MCF 10A (cell line): ENCODE results near the gene CCSER2. TPM values are rescaled to one million over a fixed set of nuclear protein-coding genes. Genes with fewer than 3 reads are reported as not detected.

Source experiments
- BruUV-seq: library from RNA; stranded (reverse); fragments of 400-500 nt; replicated peaks from 2 replicates; lab custom pipeline; 2021; lab: Mats Ljungman, UMichigan
- CTCF ChIA-PET: fragments of 300-600 bp; sonication (Branson Sonifier 250); formaldehyde crosslinking; extraction: SDS; loops from one replicate; lab custom pipeline; 2021; ENCODE audit warnings: antibody characterized with exemption, inconsistent platforms; lab: Yijun Ruan, JAX
- POLR2A ChIA-PET: fragments of 300-600, 350-650 bp; sonication (Branson Sonifier 250); formaldehyde crosslinking; extraction: SDS; loops from one replicate; lab custom pipeline; 2020; ENCODE audit warnings: antibody characterized with exemption, inconsistent platforms; lab: Yijun Ruan, JAX
- DNase-seq: peaks from one replicate; pipeline ENCODE4 v3.0.0-alpha.2; 2018; ENCODE audit not compliant: unreplicated experiment
- H3K27ac Mint-ChIP-seq: one replicate; pipeline ENCODE4 v1.8.0; 2022; ENCODE audit warnings: mild to moderate bottlenecking, low read depth, mixed read lengths; ENCODE audit not compliant: unreplicated experiment
- H3K27me3 Mint-ChIP-seq: one replicate; pipeline ENCODE4 v1.8.0; 2022; ENCODE audit warnings: mixed read lengths; ENCODE audit not compliant: insufficient read depth, unreplicated experiment
- H3K36me3 Mint-ChIP-seq: one replicate; pipeline ENCODE4 v1.8.0; 2022; ENCODE audit warnings: mild to moderate bottlenecking, moderate library complexity, mixed read lengths; ENCODE audit not compliant: insufficient read depth, unreplicated experiment
- H3K4me1 Mint-ChIP-seq: one replicate; pipeline ENCODE4 v1.8.0; 2022; ENCODE audit warnings: mixed read lengths; ENCODE audit not compliant: insufficient read depth, unreplicated experiment
- H3K4me3 Mint-ChIP-seq: one replicate; pipeline ENCODE4 v1.8.0; 2022; ENCODE audit warnings: mild to moderate bottlenecking, moderate library complexity, mixed read lengths; ENCODE audit not compliant: unreplicated experiment
- H3K9me3 Mint-ChIP-seq: one replicate; pipeline ENCODE4 v1.8.0; 2022; ENCODE audit warnings: mixed read lengths; ENCODE audit not compliant: unreplicated experiment
- intact Hi-C: fragments of 100-400 bp; cut with micrococcal nuclease; formaldehyde crosslinking; loops from 2 replicates; pipeline ENCODE4 v1.14.1; 2022
- total RNA-seq: library from RNA; stranded (reverse); gene quantifications from 2 replicates; pipeline ENCODE4 v1.2.3, GENCODE V29; 2022
- TF ChIP-seq, protein P1 (sequence below): fragments of 200-600 bp; IDR thresholded peaks from one replicate; pipeline ENCODE4 v1.8.0; 2022; ENCODE audit warnings: antibody characterized with exemption, mild to moderate bottlenecking; ENCODE audit not compliant: unreplicated experiment

The CCSER2 gene
- total RNA-seq, 1 experiment from 2014 or later, result 70.0 TPM

DNA sequence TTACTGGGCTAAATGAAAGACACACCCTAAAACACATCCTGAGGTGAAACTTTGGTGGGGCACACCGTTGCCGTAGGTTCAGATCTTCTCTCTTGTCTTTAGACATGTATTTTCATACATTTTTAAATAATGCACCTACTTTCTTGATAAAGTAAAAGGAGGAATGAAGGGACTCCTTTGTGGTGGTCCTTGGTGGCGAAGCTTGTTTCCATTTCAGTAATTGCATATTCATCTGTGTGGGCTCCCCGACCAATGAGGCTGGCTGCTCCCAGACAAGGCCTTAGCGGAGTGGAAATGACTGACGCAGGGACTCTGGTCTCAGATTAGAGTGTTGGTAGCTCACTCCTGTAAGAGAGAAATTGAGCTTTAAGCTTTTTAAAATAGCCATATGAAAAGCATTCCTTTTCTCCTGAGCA, 815 bp downstream of the CCSER2 start:
- POLR2A ChIA-PET, result interaction anchor here (0.7 to 2.0 kb wide), 9 partner anchors 9 to 223 kb away, joined by 3 to 6 read pairs (median 4); no protein-coding TSS in a partner anchor
- TSS peak; percentile 48 for BruUV-seq

DNA sequence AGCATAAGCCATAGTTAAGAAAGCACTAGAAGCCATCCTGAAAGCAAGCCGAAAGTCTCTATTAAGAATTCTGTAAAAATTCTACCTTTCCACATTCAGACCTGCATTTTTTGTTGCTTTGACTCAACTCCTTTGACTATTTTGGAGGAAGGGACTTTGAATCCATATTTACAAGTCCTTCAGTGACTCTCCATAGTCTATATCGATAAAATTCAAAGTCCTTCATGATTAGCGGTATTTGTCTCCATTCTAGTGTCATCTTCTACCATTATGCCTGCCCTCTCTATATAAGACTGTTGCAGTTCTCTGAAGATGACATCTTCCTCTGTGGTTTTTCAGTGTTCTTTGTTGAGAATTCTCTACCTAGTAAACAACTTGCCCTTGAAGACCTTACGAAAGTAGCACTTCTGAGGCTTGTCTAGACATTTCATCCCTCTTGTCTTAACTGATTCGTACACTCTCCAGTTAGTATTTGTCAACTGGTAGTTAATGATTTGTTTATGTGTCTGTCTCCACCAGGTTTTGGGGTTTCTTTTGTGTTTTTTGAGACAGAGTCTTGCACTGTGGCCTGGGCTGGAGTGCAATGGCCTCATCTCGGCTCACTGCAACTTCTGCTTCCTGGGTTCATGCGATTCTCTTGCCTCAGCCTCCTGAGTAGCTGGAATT, 1.7 kb downstream of the CCSER2 start:
- no peak for DNase-seq
- intact Hi-C loops, result loop anchor here (5.0 kb wide), 1 partner anchor 63 kb away; no protein-coding TSS in a partner anchor
- H3K27me3 Mint-ChIP-seq, result no peaks in the 10 kb centered on the region
- no peaks in the 10 kb centered on the region for H3K9me3 Mint-ChIP-seq
- TF ChIP-seq, protein P1, sequence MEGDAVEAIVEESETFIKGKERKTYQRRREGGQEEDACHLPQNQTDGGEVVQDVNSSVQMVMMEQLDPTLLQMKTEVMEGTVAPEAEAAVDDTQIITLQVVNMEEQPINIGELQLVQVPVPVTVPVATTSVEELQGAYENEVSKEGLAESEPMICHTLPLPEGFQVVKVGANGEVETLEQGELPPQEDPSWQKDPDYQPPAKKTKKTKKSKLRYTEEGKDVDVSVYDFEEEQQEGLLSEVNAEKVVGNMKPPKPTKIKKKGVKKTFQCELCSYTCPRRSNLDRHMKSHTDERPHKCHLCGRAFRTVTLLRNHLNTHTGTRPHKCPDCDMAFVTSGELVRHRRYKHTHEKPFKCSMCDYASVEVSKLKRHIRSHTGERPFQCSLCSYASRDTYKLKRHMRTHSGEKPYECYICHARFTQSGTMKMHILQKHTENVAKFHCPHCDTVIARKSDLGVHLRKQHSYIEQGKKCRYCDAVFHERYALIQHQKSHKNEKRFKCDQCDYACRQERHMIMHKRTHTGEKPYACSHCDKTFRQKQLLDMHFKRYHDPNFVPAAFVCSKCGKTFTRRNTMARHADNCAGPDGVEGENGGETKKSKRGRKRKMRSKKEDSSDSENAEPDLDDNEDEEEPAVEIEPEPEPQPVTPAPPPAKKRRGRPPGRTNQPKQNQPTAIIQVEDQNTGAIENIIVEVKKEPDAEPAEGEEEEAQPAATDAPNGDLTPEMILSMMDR, result no peak
- BruUV-seq, result no TSS peak
- H3K4me3 Mint-ChIP-seq, result peak overlapping the region; percentile 86
- H3K4me1 Mint-ChIP-seq, result peaks cover 28% of the 10 kb centered on the region
- no peaks in the 10 kb centered on the region for H3K36me3 Mint-ChIP-seq
- ChIA-PET POLR2A (interaction anchor here (0.7 to 2.0 kb wide), 6 partner anchors 8 to 188 kb away, joined by 3 to 6 read pairs (median 4); no protein-coding TSS in a partner anchor), CTCF (interaction anchor here (0.6 to 2.0 kb wide), 6 partner anchors 24 to 964 kb away, joined by 3 to 6 read pairs (median 4); no protein-coding TSS in a partner anchor)
- H3K27ac Mint-ChIP-seq, result peak overlapping the region; percentile 93

More for the DNA sequence above, 815 bp downstream of the CCSER2 start:
- H3K9me3 Mint-ChIP-seq, result no peaks in the 10 kb centered on the region
- H3K27ac Mint-ChIP-seq, result peak overlapping the region; percentile 93
- H3K4me3 Mint-ChIP-seq, result peak overlapping the region; percentile 86
- H3K27me3 Mint-ChIP-seq, result no peaks in the 10 kb centered on the region
- intact Hi-C loops, result loop anchor here (5.0 kb wide), 1 partner anchor 62 kb away; no protein-coding TSS in a partner anchor
- DNase-seq, result peak; percentile 48
- TF ChIP-seq, protein P1, result no peak
- CTCF ChIA-PET, result interaction anchor here (1.0 to 2.0 kb wide), 5 partner anchors 24 to 211 kb away, joined by 3 to 6 read pairs (median 5); no protein-coding TSS in a partner anchor
- H3K36me3 Mint-ChIP-seq, result no peaks in the 10 kb centered on the region
- peaks cover 27% of the 10 kb centered on the region for H3K4me1 Mint-ChIP-seq

DNA sequence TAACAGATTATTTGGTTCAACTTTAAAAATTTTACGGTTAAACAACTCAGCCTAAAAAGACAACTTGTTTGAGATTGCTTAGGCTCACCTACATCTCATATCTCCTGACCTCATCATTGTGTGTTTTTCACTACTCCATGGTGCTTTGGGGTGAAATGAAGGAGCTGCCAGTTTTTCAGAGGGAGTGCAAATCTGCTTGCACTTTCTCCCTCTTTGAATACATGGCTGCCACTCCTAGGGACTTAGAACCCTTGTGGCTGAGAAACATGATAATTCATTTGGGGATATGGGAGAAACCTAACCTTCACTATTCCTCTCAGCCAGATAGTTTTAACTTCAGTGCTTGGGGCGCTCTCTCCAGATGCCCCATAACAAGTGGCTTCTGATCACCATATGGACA, 2.7 kb downstream of the CCSER2 start:
- intact Hi-C loops, result no loop called here
- Mint-ChIP-seq H3K27ac (no peak overlapping the region), H3K36me3 (no peaks in the 10 kb centered on the region), H3K4me3 (no peak overlapping the region), H3K27me3 (no peaks in the 10 kb centered on the region), H3K9me3 (no peaks in the 10 kb centered on the region), H3K4me1 (peaks cover 28% of the 10 kb centered on the region)
- TF ChIP-seq, protein P1, result no peak
- ChIA-PET CTCF (no interaction called here), POLR2A (interaction anchor here (1.0 kb wide), 1 partner anchor 30 kb away, joined by 3 read pairs; no protein-coding TSS in a partner anchor)
- no peak for DNase-seq
- BruUV-seq, result no TSS peak

- intact Hi-C loops, result no loop called here
- TF ChIP-seq, protein P1, result no peak
- no TSS peak for BruUV-seq
- Mint-ChIP-seq H3K27ac (no peak overlapping the region), H3K27me3 (no peaks in the 10 kb centered on the region), H3K9me3 (no peaks in the 10 kb centered on the region), H3K4me3 (no peak overlapping the region), H3K36me3 (no peaks in the 10 kb centered on the region), H3K4me1 (peaks cover 28% of the 10 kb centered on the region)
- POLR2A ChIA-PET, result interaction anchor here (1.1 kb wide), 1 partner anchor 12 kb away, joined by 3 read pairs; no protein-coding TSS in a partner anchor
- CTCF ChIA-PET, result interaction anchor here (0.6 to 1.8 kb wide), 8 partner anchors 10 to 205 kb away, joined by 3 to 6 read pairs (median 4); no protein-coding TSS in a partner anchor
- DNase-seq, result peak; percentile 26
Measured at GRCh38 chr10:84333864-84334451, 5.6 kb downstream of the CCSER2 start.
